Measurements from ENCODE around the gene MMP12.
"Not testable (repeated sequence)": the region's sequence is repeated elsewhere in the genome, so short reads cannot be mapped to it uniquely, and the experiment has no call there.

Gene MMP12

DNA sequence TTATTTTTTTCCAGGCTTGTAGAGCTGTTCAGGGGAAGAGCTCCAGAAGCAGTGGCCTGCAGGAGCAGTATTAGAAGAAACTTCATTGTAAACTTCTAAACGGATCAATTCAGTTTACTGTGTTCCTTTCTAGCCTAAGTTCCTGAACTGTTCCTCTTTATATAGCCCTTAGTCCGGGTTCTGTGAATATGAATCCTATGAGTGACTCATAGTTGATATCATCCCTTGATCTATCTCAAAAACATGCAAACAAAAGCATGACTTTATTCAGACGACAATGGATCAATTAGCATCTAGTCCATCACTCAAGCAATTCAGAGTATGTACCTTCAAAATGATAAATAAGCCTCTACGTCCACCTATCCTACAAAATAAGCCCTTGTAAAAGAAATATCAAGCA is at the start of gene MMP12:
TSS of gene MMP12 (minus strand) at position 131 of the 400 bp plus-strand sequence. CDS start at position 86, 45 bp downstream.
- no peak for DNase-seq
- intact Hi-C loops (cut with DNase I), result no loop called here

DNA sequence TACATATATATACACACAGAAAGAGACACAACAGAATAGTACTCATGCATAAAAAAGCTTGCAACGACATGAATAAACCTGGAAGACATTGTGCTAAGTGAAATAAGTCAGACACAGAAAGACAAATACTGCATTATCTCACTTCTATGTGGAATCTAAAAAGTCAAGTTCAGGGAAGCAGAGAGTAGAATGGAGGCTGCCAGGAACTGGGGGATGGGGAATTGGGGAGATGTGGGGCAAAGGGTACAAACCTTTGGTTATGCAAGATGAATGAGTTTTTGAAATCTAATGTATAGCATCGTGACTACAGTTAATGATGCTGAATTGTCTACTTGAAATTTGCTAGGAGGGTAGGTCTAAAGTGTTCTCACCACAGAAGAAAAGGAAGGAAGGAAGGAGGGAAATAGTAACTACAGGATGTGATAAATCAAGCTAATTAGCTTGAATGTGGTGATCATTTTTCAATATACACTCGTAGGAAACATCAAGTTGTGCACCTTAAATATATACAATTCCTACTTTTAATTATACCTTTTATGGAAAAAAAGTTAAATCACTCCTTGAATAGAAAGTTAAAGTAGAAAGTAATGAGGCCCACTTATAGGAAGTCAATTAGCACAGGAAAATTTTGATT is 46.9 kb upstream of the MMP12 start:
- intact Hi-C loops (cut with DNase I), result no loop called here
- DNase-seq, result no peak

GRCh38 chr11:102920118-102920684 is 45.4 kb upstream of the MMP12 start:
- DNase-seq, result no peak
- intact Hi-C loops (cut with DNase I), result no loop called here

DNA sequence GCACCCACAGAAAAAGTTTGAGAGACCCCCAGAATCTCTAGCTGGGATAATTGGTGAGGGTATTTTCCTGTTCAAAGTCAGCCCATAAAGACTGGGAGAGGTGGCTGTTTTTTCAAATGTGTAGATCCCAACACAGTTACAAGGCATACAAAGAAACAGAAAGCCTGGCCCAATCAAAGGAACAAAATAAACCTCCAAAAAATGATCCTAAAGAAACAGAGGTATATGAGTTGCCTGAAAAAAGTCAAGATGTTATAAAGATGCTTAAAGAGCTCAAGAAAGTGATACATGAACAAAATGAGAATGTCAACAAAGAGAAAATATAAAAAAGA is 40.2 kb upstream of the MMP12 start:
- intact Hi-C loops (cut with DNase I), result loop anchor here (10.0 kb wide), 1 partner anchor 140 kb away; no protein-coding TSS in a partner anchor
- DNase-seq, result no peak

- DNase-seq, result peak in 1 of 10 donors; percentile 9
- intact Hi-C loops (cut with DNase I), result loop anchor here (10.0 kb wide), 1 partner anchor 140 kb away; no protein-coding TSS in a partner anchor
Observed at GRCh38 chr11:102914238-102915043, 39.7 kb upstream of the MMP12 start.

DNA sequence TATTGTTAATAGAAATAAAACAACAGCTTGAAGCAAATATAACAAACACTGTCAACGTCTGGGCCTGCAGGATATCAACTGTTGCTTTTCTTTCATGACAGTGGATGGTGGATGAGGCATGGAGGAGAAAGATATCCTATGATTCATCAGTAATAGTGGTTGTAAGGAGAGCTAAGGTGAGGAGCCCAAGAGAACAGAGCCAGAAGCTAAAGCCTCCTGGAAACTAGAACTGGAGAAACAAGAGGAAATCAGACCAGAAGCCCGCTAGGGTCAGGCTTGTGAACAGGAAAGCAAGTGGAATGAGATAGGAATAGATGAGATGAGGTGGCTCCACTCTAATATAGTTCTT is 37.7 kb upstream of the MMP12 start:
- intact Hi-C loops (cut with DNase I), result loop anchor here (10.0 kb wide), 1 partner anchor 142 kb away; no protein-coding TSS in a partner anchor
- DNase-seq, result no peak

DNA sequence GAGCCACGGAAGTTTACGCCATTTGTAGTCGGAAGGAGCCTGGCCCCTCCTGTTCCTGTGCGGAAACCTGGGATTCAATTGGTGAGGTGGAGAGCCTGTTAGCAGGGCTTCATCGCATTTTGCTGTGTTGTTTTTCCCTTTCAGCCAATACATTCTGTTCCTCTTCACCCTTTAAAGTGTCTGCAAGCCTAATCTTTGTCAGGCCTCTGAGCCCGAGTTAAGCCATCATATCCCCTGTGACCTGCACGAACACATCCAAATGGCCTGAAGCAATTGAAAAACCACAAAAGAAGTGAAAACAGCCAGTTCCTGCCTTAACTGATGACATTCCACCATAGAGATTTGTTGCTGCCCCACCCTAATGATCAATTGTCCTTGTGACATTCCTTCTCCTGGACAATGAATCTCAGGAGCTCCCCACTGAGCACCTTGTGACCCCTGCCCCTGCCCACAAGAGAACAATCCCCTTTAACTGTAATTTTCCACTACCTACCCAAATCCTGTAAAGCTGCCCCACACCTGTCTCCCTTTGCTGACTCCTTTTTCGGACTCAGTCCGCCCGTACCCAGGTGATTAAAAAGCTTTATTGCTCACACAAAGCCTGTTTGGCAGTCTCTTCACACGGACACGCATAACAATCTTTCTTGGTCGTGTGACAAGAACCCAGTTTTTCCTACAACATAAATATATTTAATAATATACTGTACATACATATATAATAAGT is 37.1 kb upstream of the MMP12 start:
- no peak for DNase-seq
- intact Hi-C loops (cut with DNase I), result loop anchor here (10.0 kb wide), 1 partner anchor 143 kb away; no protein-coding TSS in a partner anchor

DNA sequence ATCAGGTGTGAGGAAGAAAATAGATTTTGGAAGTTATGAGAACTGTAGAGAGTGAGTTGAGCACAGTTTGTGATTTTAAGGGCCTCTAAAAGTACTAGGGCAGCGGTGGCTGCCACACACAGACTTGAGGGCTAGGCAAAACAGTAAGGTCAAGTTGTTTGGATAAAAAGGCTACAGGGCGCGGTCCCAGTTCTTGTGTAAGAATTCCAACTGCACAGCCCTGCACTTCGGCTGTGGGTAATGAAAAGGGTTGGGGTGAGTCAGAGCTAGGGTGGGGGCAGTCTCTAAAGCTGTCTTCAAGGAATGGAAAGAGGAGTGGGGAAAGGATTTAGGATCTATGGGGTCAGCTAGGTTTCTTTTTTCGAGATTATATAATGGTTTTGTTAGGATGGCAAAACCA is 31.1 kb upstream of the MMP12 start:
- intact Hi-C loops (cut with DNase I); DNase-seq: not testable (repeated sequence)

DNA sequence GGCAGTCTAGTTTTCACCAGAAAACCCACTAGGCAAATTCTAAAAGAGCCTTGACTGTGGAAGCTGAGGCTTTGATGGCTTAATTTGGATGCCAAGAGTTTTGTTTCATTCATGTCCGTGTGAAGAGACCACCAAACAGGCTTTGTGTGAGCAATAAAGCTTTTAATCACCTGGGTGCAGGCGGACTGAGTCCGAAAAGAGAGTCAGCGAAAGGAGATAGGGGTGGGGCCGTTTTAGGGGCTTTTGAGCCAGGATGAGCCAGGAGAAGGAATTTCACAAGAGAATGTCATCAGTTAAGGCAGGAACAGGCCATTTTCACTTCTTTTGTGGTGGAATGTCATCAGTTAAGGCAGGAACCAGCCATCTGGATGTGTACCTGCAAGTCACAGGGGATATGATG is 29.1 kb upstream of the MMP12 start:
- intact Hi-C loops (cut with DNase I); DNase-seq: not testable (repeated sequence)

GRCh38 chr11:102900346-102900745 is 25.6 kb upstream of the MMP12 start:
- intact Hi-C loops (cut with DNase I), result no loop called here
- no peak for DNase-seq

- intact Hi-C loops (cut with DNase I), result no loop called here
- DNase-seq, result no peak
Observed at GRCh38 chr11:102891736-102892135, 17.0 kb upstream of the MMP12 start.

DNA sequence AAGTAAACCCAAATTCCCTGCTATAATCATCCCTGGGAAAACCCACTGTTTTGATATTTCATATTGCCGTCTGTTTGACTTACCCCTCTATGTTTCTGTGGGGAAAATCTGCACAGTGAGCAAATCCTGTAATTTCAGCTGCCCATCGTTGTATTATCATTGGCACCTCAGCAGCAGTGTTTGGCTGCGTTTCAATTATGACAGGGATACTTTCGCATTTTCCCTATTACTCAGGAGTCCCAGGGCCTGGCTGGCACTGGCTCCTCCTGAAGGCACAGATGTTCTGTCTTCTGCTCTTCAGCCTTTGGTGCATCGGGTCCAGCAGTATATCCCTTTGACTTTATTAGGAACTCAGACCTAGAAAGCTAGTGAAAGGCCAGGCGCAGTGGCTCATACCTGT is 12.2 kb upstream of the MMP12 start:
- DNase-seq, result no peak

GRCh38 chr11:102883141-102883540 is 8.4 kb upstream of the MMP12 start:
- intact Hi-C loops (cut with DNase I), result no loop called here
- DNase-seq, result no peak

More for the DNA sequence above, 12.2 kb upstream of the MMP12 start:
- intact Hi-C loops (cut with DNase I), result no loop called here

GRCh38 chr11:102882389-102883024 is 7.7 kb upstream of the MMP12 start:
- DNase-seq, result no peak
- intact Hi-C loops (cut with DNase I), result no loop called here

DNA sequence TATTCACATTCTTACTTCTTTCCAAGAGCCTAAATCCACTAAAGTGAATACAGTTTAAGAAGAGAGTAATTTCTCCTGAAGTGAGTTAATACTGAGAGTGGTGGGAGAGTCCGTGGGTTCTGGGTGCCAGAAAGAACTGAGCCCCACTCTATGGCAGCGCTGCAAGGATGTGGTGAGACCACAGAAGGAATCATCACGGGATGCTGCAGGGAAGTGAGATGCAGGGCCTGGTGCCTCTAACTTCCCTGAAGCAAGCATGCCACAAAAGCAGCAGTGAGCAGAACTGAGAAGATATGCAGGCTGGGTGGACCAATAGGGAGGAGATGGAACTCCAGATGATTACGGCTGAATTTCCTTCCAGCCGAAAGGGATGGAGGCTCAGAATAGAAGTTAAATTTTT is 5.0 kb upstream of the MMP12 start:
- intact Hi-C loops (cut with DNase I), result no loop called here
- DNase-seq, result peak in 3 of 10 donors; percentile 3 to 82 (median 10)

DNA sequence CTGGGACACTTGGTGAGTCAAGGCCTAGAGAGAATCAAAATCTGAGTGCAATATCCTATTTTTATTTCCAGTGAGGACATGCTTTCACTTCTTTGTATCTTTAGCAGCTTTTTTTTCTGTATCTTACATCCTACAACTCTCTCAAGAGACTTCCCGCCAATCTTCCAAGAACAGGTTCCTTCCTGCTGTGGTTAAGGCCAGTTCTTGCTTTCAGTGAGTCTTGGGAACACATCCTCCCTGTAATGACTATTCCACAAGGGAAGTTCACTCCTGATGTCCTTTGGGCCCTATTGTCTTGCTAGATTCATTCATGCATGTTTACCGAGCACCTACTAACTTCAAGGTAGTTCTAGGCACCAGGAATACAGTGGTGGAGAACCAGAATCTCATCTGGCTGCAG is 3.8 kb upstream of the MMP12 start:
- no peak for DNase-seq
- intact Hi-C loops (cut with DNase I), result no loop called here

DNA sequence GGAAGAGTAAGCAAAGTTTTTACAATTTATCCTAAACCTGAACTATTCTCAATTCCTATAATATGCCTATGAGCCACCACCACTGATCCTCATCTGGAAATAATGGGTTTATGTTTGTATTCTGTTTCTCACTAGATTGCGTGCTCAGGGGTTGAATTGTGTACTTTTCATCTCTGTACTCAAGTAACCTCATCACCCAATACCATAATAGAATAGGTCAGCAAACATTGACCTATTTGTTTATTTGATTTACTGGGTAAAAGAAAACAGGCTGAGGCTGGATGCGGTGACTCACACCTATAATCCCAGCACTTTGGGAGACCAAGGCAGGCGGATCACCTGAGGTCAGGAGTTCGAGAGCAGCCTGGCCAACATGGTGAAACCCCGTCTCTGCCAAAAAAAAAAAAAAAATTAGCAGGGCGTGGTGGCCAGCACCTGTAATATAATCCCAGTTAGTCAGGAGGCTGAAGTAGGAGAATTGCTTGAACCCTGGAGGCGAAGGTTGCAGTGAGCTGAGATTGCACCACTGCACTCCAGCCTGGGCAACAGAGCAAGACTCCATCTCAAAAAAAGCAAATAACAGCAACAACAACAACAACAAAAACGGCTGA is 5.3 kb downstream of the MMP12 start:
- DNase-seq; intact Hi-C loops (cut with DNase I): not testable (repeated sequence)

- no peak for DNase-seq
- intact Hi-C loops (cut with DNase I), result no loop called here
Observed at GRCh38 chr11:102868339-102868738, 6.4 kb downstream of the MMP12 start.

DNA sequence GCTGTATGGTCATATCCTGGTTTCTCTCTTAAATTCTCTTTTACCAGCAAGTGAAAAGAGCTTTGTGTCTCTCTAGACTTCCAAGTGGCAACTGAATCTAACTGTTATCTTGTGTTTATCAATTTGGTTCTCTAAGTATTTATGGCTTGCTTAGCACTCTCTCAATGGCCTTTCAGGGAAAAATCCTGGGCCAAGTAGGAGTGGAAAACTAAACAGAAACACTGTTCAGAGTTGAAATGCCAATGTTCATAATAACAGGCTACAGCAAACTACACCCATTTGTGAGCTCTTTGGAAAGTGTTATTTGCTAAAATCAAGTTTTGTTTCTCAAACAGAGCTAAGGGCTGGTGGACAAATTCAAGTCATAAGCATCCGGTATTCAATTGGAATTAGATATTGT is 10.1 kb downstream of the MMP12 start:
- intact Hi-C loops (cut with DNase I), result no loop called here
- no peak for DNase-seq

- no peak for DNase-seq
- intact Hi-C loops (cut with DNase I), result no loop called here
Observed at GRCh38 chr11:102853956-102854355, 20.8 kb downstream of the MMP12 start.
